Psoas muscle (tissue), 8 donors: ENCODE measurements around the gene GAS6. TPM values are rescaled to one million over a fixed set of nuclear protein-coding genes. Genes with fewer than 3 reads are reported as not detected.
A peak's percentile ranks its signal among the peaks of the same experiment; 100 is the strongest.

Experiments
- ATAC-seq, 4 donors: fragments of 200-7000 bp; cut with Tn5 transposase; one replicate each; pipeline ENCODE4 v1.9.1; 2020; ENCODE audit warnings: moderate library complexity in 3 of 4, mild to moderate bottlenecking in 2 of 4
- DNase-seq, 2 donors: peaks; one replicate each; pipeline ENCODE4 v3.0.0-alpha.2; 2020
- H3K27ac ChIP-seq: fragments of 200-600 bp; one replicate; pipeline ENCODE4 v1.8.0; 2022
- H3K27me3 ChIP-seq, 3 donors: fragments of 200-600 bp in 1 of 3; one replicate each; pipeline versions ENCODE4 v1.6.1 to v1.8.0; 2013 to 2022; ENCODE audit warnings: low read length in 2 of 3, mild to moderate bottlenecking in 2 of 3, moderate library complexity in 1 of 3; ENCODE audit not compliant: insufficient read depth in 3 of 3
- H3K36me3 ChIP-seq, 2 donors: fragments of 200-600 bp in 1 of 2; one replicate each; pipeline versions ENCODE4 v1.6.1 to v1.8.0; 2013 to 2022; ENCODE audit warnings: low read depth in 1 of 2, mild to moderate bottlenecking in 1 of 2, moderate library complexity in 1 of 2; ENCODE audit not compliant: insufficient read depth in 1 of 2
- H3K4me1 ChIP-seq: fragments of 200-600 bp; one replicate; pipeline ENCODE4 v1.8.0; 2022
- H3K4me3 ChIP-seq: fragments of 200-600 bp; one replicate; pipeline ENCODE4 v1.8.0; 2022; ENCODE audit warnings: mild to moderate bottlenecking
- H3K9me3 ChIP-seq: fragments of 200-600 bp; one replicate; pipeline ENCODE4 v1.8.0; 2022
- CTCF ChIP-seq: fragments of 200-600 bp; IDR thresholded peaks from one replicate; pipeline ENCODE4 v1.8.0; 2022; ENCODE audit warnings: antibody characterized with exemption
- WGBS, 3 donors: extraction: QIAGEN DNeasy Blood & Tissue Kit; methylation state at CpG; one replicate each; pipeline versions ENCODE4 v1.1.6 to v1.1.7; 2013; 5-methylcytosine and 5-hydroxymethylcytosine counted together
- intact Hi-C, 2 donors: fragments of 100-400 bp; cut with DNase I; formaldehyde crosslinking; loops; one replicate each; pipeline versions ENCODE4 v1.11.0 to v1.14.2; 2022
- polyA plus RNA-seq, 3 donors: library from polyadenylated mRNA; stranded (reverse); fragments of 200-250 nt; gene quantifications; one replicate each; pipeline ENCODE4 v1.2.3, GENCODE V29; 2013
- total RNA-seq, 4 donors: library from RNA; stranded (reverse); fragmentation: NEBNext Ultra II Directional in 2 of 4; extraction: Animal tissue kit (Norgen Biotek cat#: 25700) in 2 of 4; gene quantifications; one replicate each; pipeline versions ENCODE4 v1.2.1 to v1.2.4, GENCODE V29; 2021 to 2023
- donor health status: healthy with polysubstance abuse.
- donor health status: DM: no; HTN: no; CAD: no; lungs with moderate emphysema.
- donor health status: Bipolar disorder and iron deficiency.
- donor health status: healthy.
- donor health status: DM: yes; HTN: yes; CAD: no.
- donor health status: DM: no; HTN: no; CAD: no.
- donor health status: DM: no; HTN: no; CAD: no.
- donor health status: DM: yes; HTN: yes; CAD: no.

Gene GAS6
- total and polyA plus RNA-seq, 7 donors: 51.6 to 103 (median 65.8) TPM

GRCh38 chr13:113906571-113906970, 42.7 kb upstream of the GAS6 start:
- ATAC-seq (peak in 1 of 4 donors; percentile 37), DNase-seq (no peak)
- whole genome bisulfite sequencing, 3 donors: 52 to 67% (median 52%) methylated on average over 4 of the region's 4 CpGs
- H3K4me1 ChIP-seq: no peaks in the 10 kb centered on the region
- H3K4me3 ChIP-seq: no peak overlapping the region
- no peaks in the 10 kb centered on the region for H3K36me3 ChIP-seq
- no peak overlapping the region for H3K27ac ChIP-seq
- intact Hi-C loops: no loop called here
- no peak for TF ChIP-seq CTCF
- H3K9me3 ChIP-seq: no peaks in the 10 kb centered on the region
- H3K27me3 ChIP-seq: no peaks in the 10 kb centered on the region

GRCh38 chr13:113905942-113906341, 42.1 kb upstream of the GAS6 start:
- DNase-seq: no peak
- H3K4me3 ChIP-seq: no peak overlapping the region
- H3K36me3 ChIP-seq: no peaks in the 10 kb centered on the region
- intact Hi-C loops: loop anchor here in 1 of 2 donors (2.0 kb wide), 1 partner anchor 89 kb away; no protein-coding TSS in a partner anchor
- no peaks in the 10 kb centered on the region for H3K27me3 ChIP-seq
- 82 to 93% (median 87%) methylated on average over 8 of the region's 8 CpGs for WGBS, 3 donors
- no peak overlapping the region for H3K27ac ChIP-seq
- no peaks in the 10 kb centered on the region for H3K9me3 ChIP-seq
- ATAC-seq: no peak
- no peak for TF ChIP-seq CTCF
- H3K4me1 ChIP-seq: no peaks in the 10 kb centered on the region

GRCh38 chr13:113905018-113905417, 41.1 kb upstream of the GAS6 start:
- Histone ChIP-seq H3K27ac (no peak overlapping the region), H3K4me3 (no peak overlapping the region), H3K27me3 (no peaks in the 10 kb centered on the region), H3K9me3 (no peaks in the 10 kb centered on the region), H3K4me1 (no peaks in the 10 kb centered on the region), H3K36me3 (no peaks in the 10 kb centered on the region)
- WGBS, 3 donors: 91 to 93% (median 92%) methylated on average over 9 of the region's 9 CpGs
- no peak for TF ChIP-seq CTCF
- intact Hi-C loops: loop anchor here in 1 of 2 donors (2.0 kb wide), 1 partner anchor 88 kb away; no protein-coding TSS in a partner anchor
- no peak for ATAC-seq
- DNase-seq: no peak

DNA sequence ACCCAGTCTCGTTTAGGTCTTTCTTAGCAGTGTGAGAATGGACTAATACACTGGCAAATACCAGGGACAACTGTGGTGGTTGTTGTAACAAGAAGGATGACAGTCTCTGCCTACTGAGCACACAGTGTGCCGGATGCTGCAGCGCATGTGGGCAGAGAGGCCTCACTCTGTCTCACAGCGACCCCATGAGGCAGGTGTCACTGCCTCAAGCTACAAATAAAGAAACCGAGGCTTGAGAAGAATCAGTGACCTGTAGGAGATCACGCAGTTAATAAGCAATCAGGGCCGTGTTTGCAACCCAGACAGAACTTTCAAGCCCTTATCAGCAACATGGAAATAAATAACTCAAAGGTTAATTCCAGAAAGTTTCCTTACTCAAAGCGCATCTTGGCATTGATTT, 40.5 kb upstream of the GAS6 start:
- Histone ChIP-seq H3K4me3 (no peak overlapping the region), H3K9me3 (no peaks in the 10 kb centered on the region), H3K27ac (no peak overlapping the region), H3K27me3 (no peaks in the 10 kb centered on the region), H3K4me1 (no peaks in the 10 kb centered on the region), H3K36me3 (no peaks in the 10 kb centered on the region)
- ATAC-seq: peak; percentile 93 to 97 (median 94)
- DNase-seq: peak; percentile 53 to 80
- 58 to 72% (median 59%) methylated on average over 8 of the region's 8 CpGs for WGBS, 3 donors
- intact Hi-C loops: loop anchor here (1.0 to 2.0 kb wide), 2 partner anchors 87 to 88 kb away; no protein-coding TSS in a partner anchor
- TF ChIP-seq CTCF: peak; percentile 74

- ATAC-seq (peak in 2 of 4 donors; percentile 5 to 12), DNase-seq (no peak)
- Histone ChIP-seq H3K36me3 (no peaks in the 10 kb centered on the region), H3K9me3 (no peaks in the 10 kb centered on the region), H3K27ac (no peak overlapping the region), H3K4me1 (no peaks in the 10 kb centered on the region), H3K4me3 (no peak overlapping the region), H3K27me3 (no peaks in the 10 kb centered on the region)
- intact Hi-C loops: loop anchor here (1.0 to 2.0 kb wide), 2 partner anchors 87 kb away; no protein-coding TSS in a partner anchor
- 83 to 95% (median 86%) methylated on average over 9 of the region's 9 CpGs for WGBS, 3 donors
- no peak for TF ChIP-seq CTCF
Measured at GRCh38 chr13:113903912-113904311, 40.0 kb upstream of the GAS6 start.
